Esophagus squamous epithelium (tissue), 5 donors: ENCODE data around the gene DHRS3. TPM values are rescaled to one million over a fixed set of nuclear protein-coding genes. Genes with fewer than 3 reads are reported as not detected.
A peak's percentile ranks its signal among the peaks of the same experiment; 100 is the strongest.
"Not testable (repeated sequence)": the region's sequence is repeated elsewhere in the genome, so short reads cannot be mapped to it uniquely, and the experiment has no call there.

ENCODE experiments used
- DNase-seq: peaks from one replicate; lab custom pipeline; 2025; lab: John Stamatoyannopoulos, UW
- H3K27ac ChIP-seq, 4 donors: fragments of 200-600 bp; sonication (generic); one replicate each; pipeline ENCODE4 v1.5.1; 2016 to 2019; ENCODE audit warnings: mild to moderate bottlenecking in 1 of 4
- H3K27me3 ChIP-seq, 4 donors: fragments of 200-600 bp; sonication (generic); 1 replicate in 3 of 4; 2 replicates in 1 of 4; pipeline versions ENCODE4 v1.5.1 to v1.6.0; 2017 to 2021; ENCODE audit warnings: antibody characterized with exemption in 1 of 4
- H3K36me3 ChIP-seq, 3 donors: fragments of 200-600 bp; sonication (generic); one replicate each; pipeline ENCODE4 v1.5.1; 2016 to 2019
- H3K4me1 ChIP-seq, 3 donors: fragments of 200-600 bp; sonication (generic); one replicate each; pipeline ENCODE4 v1.5.1; 2017 to 2019
- H3K4me3 ChIP-seq, 4 donors: fragments of 200-600 bp; sonication (generic); 1 replicate in 3 of 4; 2 replicates in 1 of 4; pipeline ENCODE4 v1.5.1; 2016 to 2019; ENCODE audit warnings: mild to moderate bottlenecking in 2 of 4, moderate library complexity in 1 of 4
- H3K9me3 ChIP-seq, 3 donors: fragments of 200-600 bp; sonication (generic); one replicate each; pipeline ENCODE4 v1.5.1; 2016 to 2019
- POLR2A ChIP-seq, 4 donors: fragments of 450-650 bp; IDR thresholded peaks; one replicate each; pipeline ENCODE4 v1.6.1; 2017; ENCODE audit warnings: antibody characterized with exemption in 4 of 4, mild to moderate bottlenecking in 4 of 4, moderate library complexity in 3 of 4
- WGBS, 2 donors: methylation state at CpG; one replicate each; pipeline ENCODE4 v1.1.5; 2018; 5-methylcytosine and 5-hydroxymethylcytosine counted together
- intact Hi-C: fragments of 100-400 bp; cut with DNase I; formaldehyde crosslinking; loops from one replicate; pipeline ENCODE4 v1.15.0; 2022
- total RNA-seq, 4 donors: library from RNA; depleted of rRNA; stranded (reverse); fragments of >200 nt; gene quantifications; one replicate each; pipeline ENCODE4 v1.1.0, GENCODE V29; 2016
- TF ChIP-seq, protein P1 (sequence below), 6 experiments: fragments of 450-650 bp in 4 of 6; fragments of 200-600 bp in 2 of 6; sonication (generic) in 2 of 6; IDR thresholded peaks; one replicate each; pipeline ENCODE4 v1.5.1; 2016 to 2019; ENCODE audit warnings: antibody characterized with exemption in 6 of 6, mild to moderate bottlenecking in 4 of 6, moderate library complexity in 4 of 6
- donor health status: DM: yes; HTN: yes; CAD: no.

Gene DHRS3
- total RNA-seq, 4 donors from 2014 or later: 87.7 to 166 (median 117) TPM

DNA sequence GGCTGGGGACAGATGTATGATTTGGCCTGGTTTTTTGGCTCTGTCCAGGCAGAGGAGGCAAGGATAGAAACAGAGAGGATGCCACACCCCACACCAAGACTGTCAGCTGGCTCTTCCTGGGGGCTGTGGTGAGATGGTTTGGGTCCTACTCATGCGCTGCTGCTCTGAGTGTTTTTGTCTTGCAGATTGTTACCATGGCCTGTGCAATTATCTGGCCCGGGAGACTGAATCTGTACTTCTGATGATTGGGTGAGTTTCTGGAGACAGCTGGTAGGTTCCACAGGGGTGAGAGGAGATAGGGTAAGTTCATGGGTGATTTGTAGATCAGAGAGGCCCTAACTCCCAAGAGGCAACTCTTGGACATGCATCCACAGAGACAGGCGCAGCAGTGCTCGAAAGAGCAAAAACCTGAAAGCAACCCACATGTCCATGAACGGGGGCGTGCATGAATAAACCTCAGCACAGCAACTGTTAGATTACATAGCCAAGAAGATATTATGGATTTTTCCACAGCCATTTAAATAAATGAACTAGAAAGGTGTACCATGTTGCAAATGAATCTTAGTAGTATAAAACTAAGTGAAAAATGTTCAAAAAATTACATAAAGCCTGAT, 43.7 kb upstream of the DHRS3 start:
- no peaks in the 10 kb centered on the region for H3K36me3 ChIP-seq
- intact Hi-C loops: no loop called here
- no peaks in the 10 kb centered on the region for H3K27me3 ChIP-seq
- H3K4me1 ChIP-seq: peaks cover 0 to 6% (median 0%) of the 10 kb centered on the region in 3 donors
- no peak for TF ChIP-seq POLR2A (IDR thresholded peaks at IDR 0.05)
- TF ChIP-seq, protein P1, sequence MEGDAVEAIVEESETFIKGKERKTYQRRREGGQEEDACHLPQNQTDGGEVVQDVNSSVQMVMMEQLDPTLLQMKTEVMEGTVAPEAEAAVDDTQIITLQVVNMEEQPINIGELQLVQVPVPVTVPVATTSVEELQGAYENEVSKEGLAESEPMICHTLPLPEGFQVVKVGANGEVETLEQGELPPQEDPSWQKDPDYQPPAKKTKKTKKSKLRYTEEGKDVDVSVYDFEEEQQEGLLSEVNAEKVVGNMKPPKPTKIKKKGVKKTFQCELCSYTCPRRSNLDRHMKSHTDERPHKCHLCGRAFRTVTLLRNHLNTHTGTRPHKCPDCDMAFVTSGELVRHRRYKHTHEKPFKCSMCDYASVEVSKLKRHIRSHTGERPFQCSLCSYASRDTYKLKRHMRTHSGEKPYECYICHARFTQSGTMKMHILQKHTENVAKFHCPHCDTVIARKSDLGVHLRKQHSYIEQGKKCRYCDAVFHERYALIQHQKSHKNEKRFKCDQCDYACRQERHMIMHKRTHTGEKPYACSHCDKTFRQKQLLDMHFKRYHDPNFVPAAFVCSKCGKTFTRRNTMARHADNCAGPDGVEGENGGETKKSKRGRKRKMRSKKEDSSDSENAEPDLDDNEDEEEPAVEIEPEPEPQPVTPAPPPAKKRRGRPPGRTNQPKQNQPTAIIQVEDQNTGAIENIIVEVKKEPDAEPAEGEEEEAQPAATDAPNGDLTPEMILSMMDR (IDR thresholded peaks at IDR 0.05): no peak
- WGBS, 2 donors: 76 to 79% methylated on average over 6 of the region's 6 CpGs
- peaks cover 0 to 11% (median 5%) of the 10 kb centered on the region in 3 donors for H3K9me3 ChIP-seq
- DNase-seq: no peak
- no peak overlapping the region for H3K27ac ChIP-seq
- no peak overlapping the region for H3K4me3 ChIP-seq

DNA sequence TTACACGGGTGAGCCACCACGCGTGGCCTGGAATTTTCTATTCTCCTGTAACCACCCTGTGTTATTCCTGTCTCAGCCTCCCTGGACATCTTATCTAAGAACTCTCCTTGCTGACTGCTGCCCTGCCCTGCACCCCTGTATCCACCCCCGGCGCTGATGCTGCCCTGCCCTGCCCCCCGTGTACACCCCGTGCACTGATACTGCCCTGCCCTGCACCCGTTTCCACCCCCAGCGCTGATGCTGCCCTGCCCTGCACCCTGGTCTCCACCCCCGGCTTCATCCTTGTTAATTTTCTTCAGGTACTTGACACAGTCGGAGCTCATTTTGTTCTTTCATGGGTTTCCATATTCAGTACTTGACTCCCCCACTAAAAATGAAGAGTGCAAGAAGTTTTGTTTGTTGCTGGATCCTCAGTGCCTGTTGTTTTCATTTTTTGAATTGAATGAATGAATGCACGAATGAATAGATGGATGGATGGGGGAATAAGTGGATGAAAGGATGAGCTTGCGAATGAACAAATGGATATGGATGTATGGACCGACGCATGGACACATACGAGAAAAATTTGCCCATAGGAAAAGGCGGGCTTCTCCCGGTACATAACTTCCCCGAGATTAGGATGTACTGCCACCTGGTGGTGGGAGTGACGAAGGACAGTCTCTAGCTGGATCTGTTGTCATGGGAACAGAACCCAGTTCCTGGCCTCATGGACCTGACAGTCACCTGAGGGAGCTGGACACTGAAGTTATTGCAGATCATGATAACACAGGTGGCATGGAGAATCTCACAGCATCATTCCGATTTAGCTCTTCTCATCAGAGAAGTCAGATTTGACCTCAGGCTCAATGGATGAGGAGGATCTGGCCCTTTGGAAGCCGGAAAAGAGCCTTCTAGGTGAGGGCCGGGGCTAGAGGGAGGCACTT, 40.8 kb upstream of the DHRS3 start:
- DNase-seq: no peak
- H3K4me1 ChIP-seq: peaks cover 0 to 6% (median 0%) of the 10 kb centered on the region in 3 donors
- H3K27me3 ChIP-seq: no peaks in the 10 kb centered on the region
- no peaks in the 10 kb centered on the region for H3K36me3 ChIP-seq
- no peak overlapping the region for H3K27ac ChIP-seq
- peaks cover 0 to 11% (median 5%) of the 10 kb centered on the region in 3 donors for H3K9me3 ChIP-seq
- no peak overlapping the region for H3K4me3 ChIP-seq
- WGBS, 2 donors: 40 to 41% methylated on average over 22 to 23 of the region's 23 CpGs
- intact Hi-C loops: no loop called here
- TF ChIP-seq, protein P1 (IDR thresholded peaks at IDR 0.05): peak; percentile 77 to 98 (median 94)
- no peak for TF ChIP-seq POLR2A (IDR thresholded peaks at IDR 0.05)

DNA sequence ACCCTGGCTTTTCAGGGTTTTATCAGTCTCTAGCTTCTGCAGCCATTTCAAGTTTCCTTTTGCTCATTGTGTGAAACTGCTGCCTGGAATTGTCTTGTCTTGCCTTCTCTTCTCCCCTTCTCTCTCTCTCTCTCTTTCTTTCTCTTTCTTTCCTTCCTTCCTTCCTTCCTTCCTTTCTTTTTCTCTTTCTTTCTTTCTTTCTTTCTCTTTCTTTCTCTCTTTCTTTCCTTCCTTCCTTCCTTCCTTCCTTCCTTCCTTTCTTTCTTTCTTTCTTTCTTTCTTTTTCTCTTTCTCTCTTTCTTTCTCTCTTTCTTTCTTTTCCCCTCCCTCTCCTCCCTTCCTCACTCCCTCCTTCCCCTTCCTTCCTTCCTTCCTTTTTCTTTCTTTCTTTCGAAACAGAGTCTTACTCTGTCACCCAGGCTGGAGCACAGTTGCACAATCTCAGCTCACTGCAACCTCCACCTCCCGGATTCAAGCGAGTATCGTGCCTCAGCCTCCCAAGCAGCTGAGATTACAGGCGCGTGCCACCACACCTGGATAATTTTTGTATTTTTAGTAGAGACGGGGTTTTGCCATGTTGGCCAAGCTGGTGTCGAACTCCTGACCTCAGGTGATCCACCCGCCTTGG, 40.0 kb upstream of the DHRS3 start:
- H3K9me3 ChIP-seq, intact Hi-C loops, H3K4me1 ChIP-seq, H3K27me3 ChIP-seq, H3K36me3 ChIP-seq, H3K4me3 ChIP-seq, DNase-seq, H3K27ac ChIP-seq: not testable (repeated sequence)
- 78 to 90% methylated on average over 9 of the region's 9 CpGs for WGBS, 2 donors

DNA sequence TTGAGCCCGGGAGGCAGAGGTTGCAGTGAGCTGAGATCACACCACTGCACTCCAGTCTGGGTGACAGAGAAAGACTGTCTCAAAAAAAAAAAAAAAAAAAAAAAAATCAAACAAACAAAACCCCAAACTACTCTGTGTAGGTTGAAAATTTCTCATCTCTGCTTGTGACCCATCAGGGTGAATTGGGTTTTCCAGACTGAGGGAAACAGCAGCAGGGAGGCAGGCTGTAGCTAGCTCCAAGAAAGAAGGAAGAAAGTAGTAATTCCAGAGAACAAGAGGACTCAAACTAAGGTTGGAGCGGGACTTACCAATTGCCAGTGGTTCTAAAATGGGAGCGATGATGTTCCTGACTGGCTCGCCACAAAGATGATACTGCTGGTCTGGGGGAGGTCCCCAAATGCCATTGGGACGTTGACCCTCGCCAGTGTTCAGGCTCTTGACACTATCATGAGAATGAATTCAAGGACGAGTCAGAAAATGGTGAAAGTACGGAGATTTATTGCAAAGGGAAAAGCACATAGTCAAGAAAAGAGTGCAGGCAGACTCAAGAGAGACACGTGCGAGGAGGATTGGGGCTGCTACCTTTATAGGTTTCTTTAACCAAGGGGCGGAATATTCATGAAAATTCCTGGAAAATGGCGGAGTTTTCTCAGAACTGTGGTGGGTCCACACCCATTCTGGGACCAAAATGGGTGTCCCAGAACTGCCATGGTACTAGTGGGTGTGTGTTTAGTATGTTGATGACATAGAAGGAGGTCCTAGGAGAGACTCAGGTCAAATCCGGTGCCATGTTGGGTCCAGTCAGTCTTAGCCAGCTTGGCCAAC, 39.3 kb upstream of the DHRS3 start:
- Histone ChIP-seq H3K4me3 (no peak overlapping the region), H3K27me3 (no peaks in the 10 kb centered on the region), H3K36me3 (no peaks in the 10 kb centered on the region), H3K27ac (no peak overlapping the region), H3K9me3 (no peaks in the 10 kb centered on the region), H3K4me1 (peaks cover 0 to 6% (median 0%) of the 10 kb centered on the region in 3 donors)
- intact Hi-C loops: no loop called here
- DNase-seq: no peak
- TF ChIP-seq, protein P1 (IDR thresholded peaks at IDR 0.05): no peak
- TF ChIP-seq POLR2A (IDR thresholded peaks at IDR 0.05): no peak
- WGBS, 2 donors: 89% methylated on average over 12 to 13 of the region's 13 CpGs

DNA sequence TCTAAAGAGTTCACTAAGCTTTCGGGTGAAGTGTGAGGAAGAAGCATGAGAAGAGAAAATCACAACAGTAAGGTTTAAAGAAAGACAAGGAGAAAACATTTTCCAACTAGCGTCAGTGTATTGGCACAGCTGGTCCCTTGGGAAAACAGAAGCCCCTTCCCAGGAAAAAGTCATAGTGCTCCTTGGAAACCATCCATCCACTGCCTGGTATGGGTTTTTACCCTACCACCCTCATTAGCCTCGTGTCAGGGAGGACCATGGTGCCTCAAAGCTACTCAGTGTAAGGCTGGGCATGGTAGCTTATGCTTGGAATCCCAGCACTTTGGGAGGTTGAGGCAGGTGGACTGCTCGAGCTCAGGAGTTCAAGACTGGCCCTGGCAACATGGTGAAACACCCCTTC, 38.6 kb upstream of the DHRS3 start:
- no peak for TF ChIP-seq POLR2A (IDR thresholded peaks at IDR 0.05)
- TF ChIP-seq, protein P1 (IDR thresholded peaks at IDR 0.05): no peak
- no peaks in the 10 kb centered on the region for H3K9me3 ChIP-seq
- no peak overlapping the region for H3K4me3 ChIP-seq
- WGBS, 2 donors: 77 to 100% methylated on average over 3 to 4 of the region's 4 CpGs
- peaks cover 0 to 6% (median 0%) of the 10 kb centered on the region in 3 donors for H3K4me1 ChIP-seq
- no peak for DNase-seq
- no peak overlapping the region for H3K27ac ChIP-seq
- H3K27me3 ChIP-seq: no peaks in the 10 kb centered on the region
- intact Hi-C loops: no loop called here
- no peaks in the 10 kb centered on the region for H3K36me3 ChIP-seq
